ENCODE measurements around the gene MFSD12. TPM values are rescaled to one million over a fixed set of nuclear protein-coding genes. Genes with fewer than 3 reads are reported as not detected.

MFSD12 gene
- total RNA-seq, 1 donor from 2014 or later = 23.6 TPM

DNA sequence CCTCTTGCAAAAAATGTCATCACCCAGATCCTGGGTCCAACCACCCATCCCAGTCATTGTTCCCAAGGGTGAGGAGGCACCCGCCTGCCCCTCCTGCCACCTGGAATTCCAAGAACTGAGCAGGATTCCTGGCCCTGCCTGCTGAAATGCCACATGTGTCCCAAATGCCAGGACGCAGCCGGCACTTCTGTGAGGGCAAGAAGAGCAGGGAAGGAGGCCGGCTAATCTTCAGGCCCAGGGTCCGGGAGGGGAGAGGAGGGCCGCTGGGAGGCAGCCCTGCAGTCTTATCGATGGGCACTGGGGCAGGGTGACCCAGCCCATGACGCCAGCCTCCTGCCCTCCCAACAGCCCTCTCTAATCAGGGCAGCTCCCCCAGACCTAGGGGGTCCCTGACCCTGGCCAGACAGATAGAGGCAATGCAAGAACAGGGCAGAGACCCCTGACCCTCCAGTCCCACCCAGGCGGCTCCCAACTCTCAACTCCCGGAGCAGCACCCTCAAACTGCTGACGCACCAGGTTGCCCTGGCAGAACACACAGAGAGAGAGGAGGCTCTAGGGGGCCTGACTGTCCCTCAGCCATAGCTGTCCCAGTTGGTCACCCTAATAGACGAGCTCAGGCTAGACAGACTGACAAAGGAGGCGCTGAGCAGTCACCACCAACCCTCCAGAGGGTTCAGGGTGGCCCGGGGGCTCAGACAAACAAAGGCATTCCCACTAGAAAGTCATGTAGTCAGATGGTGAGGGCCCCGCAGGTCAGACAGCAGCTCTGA is 1.5 kb downstream of the MFSD12 start:
- no peak for DNase-seq

DNA sequence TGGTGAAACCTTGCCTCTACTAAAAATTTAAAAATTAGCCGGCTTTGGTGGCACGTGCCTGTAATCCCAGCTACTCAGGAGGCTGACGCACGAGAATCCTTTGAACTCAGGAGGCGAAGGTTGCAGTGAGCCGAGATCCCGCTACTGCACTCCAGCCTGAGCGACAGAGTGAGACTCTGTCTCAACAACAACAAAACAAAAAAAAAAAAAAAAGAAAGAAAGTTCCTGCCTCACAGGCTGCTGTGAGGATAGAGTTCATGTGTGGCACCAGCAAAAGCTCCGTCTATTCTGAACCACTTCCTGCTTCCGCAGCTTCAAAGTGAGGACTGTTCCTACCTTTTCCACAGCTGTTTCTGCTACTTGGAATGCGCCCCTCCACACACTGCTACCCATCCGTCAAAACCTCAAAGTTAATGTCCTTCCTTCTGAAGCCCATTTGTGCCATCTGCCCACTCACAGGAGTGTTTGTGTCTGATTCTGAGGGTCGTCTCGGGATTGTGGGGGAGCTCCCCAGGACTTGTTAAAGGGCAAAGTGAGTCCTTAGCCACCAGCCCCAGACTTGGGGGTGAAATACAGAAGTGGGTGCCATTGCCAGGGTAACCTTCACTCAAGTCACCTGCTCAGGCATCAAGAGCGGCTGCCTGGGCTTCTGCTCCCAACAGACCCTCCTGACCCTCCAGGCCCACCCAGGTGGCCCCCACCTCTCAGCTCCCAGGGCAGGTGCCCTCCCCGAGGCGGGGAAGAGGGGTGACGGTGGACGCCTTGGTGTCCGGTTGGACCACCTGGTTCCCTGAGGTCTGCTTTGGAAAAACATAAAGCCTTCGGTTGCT is 2.9 kb downstream of the MFSD12 start:
- DNase-seq = no peak

DNA sequence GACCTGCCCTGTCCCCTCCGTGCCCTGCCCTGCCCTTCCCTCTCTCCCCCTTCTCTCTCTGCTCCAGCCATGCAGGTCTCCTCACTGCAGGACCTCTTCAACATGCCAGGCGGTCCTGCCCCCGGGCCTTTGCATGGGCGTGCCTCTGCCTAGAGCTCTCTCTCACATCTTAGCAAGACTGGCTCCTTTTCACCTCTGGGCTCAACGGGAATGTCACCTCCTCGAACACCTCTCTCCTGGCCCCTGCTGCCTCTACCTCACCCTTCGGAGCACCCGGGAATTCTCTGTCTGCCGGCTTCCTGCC is 5.6 kb downstream of the MFSD12 start:
- no peak for DNase-seq

DNA sequence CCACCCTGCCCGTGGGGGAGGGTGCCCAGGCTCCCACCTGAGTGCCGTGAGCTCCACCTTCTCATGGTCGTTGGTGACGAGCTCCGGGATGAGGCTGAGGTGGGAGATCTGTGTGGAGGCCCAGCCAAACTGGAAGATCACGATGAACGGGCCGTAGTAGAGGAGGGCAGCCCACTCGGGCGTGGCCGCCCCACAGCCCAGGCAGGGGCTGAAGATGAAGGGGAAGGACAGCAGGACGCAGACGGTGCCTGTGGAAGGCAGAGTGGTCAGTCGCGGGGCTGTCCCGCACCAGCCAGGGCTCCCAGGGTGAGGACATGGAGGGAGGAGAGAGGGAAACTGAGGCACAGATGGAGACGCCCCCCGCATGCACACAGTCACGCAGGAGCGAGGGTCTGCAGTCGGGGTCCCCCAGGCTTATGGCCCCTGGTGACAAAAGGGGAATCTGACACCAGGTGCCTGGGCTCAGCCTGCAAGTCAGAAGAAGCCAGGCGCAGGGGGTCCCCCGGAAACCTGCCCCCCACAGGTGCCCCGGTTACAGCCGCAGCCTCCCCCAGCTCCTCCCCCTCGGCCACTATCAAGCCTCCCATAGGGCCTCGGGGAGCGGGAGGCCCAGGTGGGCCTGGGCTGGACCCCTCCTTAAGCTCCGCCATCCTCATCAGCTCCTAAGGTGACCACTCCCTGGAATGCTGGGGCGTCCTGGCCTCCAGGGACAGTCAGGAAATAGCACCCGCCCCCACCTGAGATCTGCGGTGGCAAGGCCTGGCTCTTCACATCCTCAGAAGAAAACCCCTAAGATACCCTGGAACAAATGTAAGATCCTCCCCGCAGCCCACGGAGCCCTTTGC is 6.2 kb downstream of the MFSD12 start:
- DNase-seq = no peak

DNA sequence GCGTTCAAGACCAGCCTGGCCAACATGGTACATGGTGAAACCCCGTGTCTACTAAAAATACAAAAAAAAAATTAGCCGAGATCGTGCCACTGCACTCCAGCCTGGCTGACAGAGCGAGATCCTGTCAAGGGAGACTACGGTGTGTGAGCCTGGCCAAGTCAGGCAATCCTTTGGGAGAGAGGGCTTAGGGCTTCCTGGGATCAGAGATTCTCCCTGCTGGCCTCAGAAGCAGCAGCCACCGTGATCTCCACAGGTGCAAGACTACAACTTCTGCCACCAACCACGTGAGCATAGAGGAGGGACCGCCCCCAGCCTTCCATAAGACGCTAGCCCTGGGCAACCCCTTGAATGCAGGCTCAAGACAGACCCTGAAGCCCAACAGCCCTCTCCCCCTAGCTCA is 7.6 kb downstream of the MFSD12 start:
- no peak for DNase-seq

DNA sequence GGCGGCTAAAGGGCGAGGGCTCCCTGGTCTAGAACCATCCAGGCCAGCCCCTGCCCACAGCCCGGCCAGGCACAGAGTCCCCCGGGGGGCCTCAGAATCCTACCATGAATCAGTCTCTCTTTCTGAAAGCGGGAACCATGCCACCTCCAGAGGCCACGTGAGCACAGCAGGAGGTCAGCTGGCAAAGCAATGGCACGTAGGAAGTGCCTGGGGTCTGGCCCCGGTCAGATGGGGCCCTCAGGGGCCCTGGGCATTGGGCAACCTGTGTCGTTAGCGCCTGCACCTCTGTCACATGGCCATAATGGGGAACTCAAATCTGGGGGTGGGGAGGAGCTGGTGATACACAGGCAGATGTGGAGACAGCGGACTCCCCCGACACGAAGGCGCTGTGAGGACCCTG is 8.8 kb downstream of the MFSD12 start:
- DNase-seq = no peak

DNA sequence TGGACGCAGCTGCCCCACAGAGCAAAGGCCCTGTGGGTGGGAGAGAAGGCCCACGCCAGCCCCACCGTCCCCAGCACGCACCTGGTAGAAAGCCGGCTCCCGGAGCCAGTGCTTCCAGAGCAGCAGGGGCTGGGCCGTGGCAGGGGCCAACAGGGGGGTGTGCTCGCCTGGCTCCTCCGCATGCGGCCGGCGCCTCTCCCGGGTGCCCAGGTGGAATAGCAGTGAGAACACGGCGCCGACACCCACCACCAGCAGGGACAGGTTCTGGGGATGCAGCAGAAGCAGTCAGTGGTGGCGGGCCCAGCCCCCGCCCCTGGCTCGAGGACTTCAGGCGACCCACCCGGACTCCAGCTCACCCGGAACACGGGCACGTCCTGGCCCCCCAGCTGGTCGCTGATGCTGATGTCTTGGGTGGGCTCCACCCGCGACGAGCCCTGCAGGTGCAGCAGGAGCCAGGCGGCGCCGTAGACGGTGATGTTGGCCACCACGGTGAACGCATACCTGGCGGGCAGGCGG is 9.6 kb downstream of the MFSD12 start:
- no peak for DNase-seq

DNA sequence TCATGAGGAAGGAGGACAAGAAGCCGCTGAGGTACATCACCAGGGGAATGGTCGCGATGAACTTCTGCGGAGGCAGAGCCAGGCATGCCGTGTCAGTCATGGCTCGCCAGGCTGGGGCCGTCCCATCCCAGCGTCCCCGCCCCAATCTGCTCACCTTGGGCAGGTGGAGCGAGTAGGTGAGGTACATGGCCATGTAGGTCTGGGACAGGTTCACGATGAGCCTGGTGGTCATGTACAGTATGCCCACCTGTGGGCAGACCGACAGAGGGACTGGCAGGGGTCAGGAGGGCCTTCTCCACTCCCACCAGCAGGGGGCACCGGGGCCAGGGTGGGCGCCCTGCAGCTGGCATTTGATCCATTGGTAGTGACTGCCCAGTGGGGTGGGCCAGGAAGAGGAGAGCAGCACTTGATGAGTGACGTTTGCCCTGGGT is 10.1 kb downstream of the MFSD12 start:
- no peak for DNase-seq

DNA sequence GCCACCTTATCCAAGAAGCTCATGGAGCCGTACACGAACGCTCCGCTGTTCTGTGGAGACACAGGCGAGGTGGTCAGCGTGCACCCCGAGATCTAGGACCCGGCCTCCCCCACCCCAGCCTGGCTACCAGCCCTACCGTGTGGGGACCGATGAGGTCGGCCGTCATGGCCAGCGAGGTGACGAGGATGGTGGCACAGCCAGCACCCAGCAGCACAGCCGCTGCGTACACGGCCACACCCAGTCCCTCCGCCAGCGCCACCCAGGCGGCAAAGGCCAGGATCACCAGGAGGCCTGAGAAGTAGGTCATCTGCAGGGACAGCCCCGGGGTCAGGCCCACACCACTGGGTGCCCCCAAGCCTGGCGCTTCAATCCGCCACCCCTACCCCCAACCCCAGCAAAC is 11.3 kb downstream of the MFSD12 start:
- no peak for DNase-seq

DNA sequence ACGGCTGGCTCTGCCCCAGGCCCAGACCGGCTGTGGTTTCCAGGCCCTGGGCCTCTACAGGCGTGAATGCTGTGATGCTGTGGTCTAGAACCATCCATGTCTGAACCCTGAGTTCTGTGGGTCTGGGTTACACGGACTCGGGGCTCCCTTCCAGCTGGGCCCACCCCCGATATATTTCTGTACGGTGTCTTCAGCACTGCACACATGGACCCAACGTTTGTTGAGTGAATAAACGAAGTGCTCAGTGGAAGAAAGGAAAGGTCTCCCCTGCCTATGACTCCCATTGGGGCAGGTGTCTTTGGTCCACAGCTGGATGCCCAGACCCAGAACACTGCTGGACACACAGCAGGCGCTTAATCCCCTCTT is 11.7 kb downstream of the MFSD12 start:
- DNase-seq = no peak

DNA sequence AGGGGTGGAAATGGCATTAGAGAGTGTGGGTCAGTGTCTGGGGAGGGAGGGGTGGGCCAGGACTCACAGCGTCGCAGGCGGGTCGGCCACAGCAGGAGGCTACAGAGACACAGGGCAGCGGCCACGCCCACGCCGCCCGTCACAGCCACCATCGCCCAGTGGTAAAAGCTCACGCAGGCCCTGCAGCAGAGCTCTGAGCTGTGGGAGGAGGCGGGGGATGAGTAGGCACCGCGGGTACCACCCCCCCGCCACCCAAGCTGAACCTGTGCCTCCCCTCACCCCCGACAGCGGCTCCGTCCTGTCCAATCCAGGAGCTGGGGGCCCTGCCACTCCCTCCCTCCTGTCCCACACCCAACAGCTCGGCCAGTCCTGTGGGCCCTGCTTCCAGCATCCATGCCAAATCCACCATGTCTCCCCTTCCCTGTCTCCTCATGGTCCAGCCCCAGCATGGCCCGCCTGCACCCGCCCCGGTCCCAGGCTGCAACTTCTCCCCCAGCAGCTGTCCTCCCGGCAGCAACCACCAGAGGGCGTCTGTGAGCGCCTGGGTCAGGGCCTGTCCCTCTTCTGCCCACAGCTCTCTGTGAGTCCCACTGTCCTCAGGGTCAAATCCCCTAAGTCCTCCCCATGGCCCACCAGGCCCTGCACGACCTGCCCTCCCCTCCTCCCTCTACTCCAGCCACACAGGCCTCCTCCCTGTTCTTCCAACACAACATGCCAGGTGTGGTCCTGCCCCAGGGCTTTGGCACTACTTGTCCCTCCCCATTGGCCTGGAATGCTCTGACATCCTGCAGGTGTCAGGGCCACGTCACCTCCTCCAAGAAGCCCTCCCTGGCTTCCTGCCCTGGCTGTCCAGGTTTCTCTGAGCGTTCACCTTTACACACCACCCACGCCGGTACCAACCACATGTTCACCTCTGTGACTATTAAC is 12.4 kb downstream of the MFSD12 start:
- DNase-seq = no peak

DNA sequence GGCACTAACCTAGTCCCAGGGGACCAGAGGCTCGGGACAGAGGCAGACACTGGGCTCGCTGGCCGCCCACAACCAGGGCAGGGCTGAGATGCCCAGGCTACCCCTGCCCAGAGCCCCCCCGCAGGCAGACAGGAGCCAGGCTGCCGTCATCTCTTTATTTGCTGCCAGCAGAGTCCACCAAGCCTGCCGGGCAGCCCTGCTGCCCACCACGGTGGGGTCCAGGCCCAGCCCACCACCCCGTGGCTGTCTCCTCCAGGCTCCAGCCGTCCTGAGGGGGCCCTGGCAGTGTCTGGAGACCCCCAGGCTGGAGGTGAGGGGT is 13.4 kb downstream of the MFSD12 start:
- no peak for DNase-seq

DNA sequence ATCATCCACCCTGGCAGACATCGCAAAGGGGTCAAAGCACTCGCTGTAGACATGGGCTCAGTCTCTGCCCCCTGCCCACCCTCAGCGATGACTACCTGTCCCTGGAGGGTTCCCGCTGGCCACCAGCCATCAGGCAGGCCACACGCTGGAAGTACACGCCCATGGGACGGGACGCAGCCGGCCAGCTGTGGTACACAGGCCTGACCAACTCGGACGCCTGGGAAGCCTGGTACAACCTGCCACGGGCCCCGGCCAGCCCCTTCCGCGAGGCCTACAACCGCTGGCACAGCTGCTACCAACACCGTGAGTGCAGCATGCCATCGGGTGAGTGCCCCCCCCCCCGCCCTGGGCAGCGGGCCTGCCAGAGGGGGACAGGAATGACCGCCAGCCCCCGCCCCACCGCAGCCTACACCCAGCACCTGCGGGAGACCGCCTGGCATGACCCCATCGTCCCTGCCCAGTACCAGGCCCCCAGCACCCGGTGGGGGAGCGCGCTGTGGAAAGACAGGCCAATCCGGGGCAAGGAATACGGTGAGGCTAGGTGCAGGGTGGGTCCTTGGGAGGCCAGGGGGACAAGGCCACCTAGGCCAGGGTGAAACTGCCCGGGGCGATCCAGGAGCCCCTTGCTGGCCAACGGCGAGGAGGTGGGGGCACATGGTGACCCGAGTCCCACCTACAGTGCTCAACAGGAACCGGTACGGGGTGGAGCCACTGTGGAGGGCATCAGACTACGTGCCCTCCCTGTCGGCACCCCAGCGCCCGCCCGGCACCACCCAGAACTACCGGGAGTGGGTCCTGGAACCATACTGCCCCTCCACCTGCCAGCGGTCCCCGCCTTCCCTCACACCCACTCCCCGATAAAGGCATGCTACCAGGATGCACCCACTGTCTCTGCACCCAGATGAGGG is 14.0 kb downstream of the MFSD12 start:
- DNase-seq = no peak

DNA sequence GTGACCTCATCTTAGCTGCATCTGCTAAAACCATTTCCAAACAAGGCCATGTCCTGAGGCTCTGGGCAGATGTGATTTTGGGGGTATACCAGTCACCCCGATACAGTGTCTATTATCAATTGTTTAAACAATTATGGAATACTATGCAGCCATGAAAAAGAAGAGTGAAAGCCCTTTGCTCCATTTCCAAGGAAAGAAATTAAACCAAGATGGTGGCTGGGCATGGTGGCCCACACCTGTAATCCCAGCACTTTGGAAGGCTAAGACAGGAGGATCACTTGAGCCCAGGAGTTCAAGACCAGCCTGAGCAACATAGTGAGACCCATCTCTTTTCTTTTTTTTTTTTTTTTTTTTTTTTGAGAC is 17.6 kb downstream of the MFSD12 start:
- DNase-seq = no peak

DNA sequence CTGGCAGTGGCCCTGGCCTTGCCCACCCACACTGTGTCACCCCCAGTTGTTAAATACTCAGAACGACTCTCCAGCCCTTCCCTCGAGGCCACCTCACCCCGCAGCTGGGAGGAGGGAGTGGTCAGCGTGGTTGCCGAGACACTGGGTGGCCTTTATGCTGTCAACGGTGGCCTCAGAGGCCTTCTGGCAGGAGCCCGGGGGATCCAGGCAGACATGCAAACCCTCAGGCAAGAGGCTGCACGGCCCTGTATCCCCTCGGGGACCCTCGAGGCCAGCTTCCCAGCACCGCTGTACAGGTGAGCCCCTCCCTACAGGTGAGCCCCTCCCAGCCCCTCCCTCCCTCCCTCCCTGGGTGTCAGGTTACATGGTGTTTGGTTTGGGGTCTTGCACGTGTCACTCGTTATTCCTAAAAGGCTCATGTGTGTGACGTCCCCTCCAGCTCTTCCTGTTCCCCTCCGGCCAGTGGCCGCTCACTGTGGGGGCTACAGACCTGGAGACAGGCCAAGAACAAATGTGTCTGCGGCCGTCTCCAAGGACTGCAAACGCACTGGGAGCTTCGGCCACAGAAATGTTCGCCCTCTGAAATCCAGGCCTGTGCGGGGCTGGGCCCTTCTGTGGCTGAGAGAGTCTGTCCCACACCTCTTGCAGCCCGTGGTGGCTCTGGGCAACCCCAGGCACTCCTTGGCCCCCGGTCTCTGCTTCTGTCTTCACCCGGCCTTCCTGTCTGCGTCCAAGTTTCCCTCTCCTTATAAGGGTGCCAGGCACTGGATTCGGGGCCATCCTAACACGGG is 18.2 kb downstream of the MFSD12 start, which contains the start of gene TEKTIP1:
TSS of gene TEKTIP1 (plus strand) at position 210 of the 791 bp plus-strand sequence. CDS start at position 214, 4 bp downstream.
- no peak for DNase-seq

DNA sequence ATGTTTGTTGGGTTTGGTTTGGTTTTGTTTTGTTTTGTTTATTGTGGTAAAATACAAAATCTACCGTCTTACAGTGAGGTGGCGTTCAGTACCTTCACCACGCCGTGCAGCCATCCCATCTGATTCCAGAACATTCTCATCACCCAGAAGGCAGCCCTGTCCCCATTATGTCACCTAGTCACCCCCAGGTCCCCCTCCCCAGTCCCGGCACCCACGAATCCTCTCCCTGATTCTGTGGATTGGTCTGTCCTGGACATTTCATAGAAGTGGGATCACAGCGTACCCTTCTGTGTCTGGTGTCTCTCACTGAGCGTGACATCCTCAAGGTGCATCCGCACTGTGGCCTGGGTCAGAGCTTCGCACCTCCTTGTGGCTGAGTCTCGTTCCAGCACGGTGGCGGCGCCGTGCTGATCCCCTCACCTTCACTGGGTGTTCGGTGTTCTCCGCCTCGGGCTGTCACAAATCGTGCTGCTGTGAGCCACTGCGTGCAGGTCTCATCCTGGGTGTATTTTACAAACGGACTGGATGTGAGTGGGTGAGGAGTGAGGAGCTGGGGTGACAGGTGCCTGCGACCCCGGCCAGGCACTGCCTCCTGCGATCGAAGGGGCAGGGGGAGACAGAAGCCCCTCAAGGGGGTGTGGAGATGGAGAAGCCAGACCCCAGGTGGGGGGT is 19.0 kb downstream of the MFSD12 start:
- no peak for DNase-seq

DNA sequence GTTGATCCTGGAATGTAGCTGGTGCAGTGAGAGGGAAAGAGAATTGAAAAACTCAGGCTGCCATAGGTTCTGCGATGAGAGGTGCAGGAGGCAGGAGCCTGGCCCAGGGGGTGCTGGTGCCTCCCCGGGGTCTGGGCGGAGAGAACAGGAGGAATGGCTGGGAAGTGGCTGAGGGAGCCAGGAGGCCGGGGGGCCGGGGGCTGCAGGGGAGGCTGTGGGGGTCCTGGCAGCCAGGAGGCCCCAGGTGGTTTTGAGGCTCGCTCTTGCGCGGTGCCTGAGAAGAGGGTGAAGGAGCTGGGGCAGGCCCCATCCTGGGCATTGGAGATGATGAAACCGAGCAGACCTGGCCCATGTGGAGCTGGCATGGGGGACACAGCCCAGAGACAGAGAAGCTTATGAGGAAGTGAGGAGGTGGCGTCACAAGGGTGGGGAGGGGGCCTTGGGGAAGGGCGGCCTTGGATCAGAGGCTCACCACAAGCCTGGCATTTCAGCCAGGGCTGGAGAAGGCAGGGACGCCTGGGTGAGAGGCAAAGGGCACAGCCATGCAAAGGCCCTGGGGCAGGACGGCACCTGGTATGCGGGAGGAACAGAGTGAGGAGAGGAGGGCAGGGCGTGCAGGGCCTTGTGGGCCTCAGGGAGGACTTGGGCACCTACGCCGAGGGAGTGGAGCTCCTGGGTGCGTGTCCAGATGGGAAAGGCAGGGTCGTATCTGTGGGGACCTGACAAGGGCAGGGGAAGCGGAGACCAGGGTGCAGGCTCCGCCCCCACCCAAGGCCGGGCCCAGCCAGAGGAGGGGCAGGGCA is 19.7 kb downstream of the MFSD12 start:
- DNase-seq = no peak

DNA sequence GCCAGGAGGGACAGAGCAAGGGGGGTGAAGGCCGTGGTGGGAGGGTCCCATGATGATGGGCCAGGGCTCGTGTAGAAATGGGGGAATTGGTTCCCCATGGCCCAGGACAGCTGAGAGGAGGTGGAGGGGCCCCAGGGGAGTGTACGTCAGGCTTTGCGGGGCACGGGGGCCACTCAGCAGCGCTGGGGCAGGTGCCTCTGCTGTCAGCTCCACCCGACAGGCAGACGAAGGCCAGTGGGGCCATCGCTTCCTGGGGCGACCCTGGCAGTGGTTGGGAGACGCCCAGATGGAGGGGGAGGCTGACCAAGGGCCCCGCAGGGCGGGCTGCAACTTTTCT is 20.3 kb downstream of the MFSD12 start:
- no peak for DNase-seq
